Keratinocyte (primary cell): ENCODE measurements around the gene COX5A.

ENCODE experiments used
- CTCF ChIP-seq, 3 experiments: IDR thresholded peaks in 1 of 3; conservative IDR thresholded peaks in 1 of 3; optimal IDR thresholded peaks in 1 of 3; 2 replicates in 2 of 3; 3 replicates in 1 of 3; pipeline versions ENCODE3 to v1.5.1; 2011; ENCODE audit warnings: low read length in 3 of 3, mild to moderate bottlenecking in 3 of 3, moderate library complexity in 2 of 3, control low read depth in 1 of 3, inconsistent platforms in 1 of 3; ENCODE audit not compliant: insufficient read depth in 2 of 3; ENCODE audit errors: extremely low read depth in 1 of 3
- EZH2 ChIP-seq: IDR thresholded peaks from one replicate; pipeline ENCODE4 v1.6.1; 2012; ENCODE audit warnings: inconsistent platforms, mild to moderate bottlenecking, low read length, moderate library complexity

DNA sequence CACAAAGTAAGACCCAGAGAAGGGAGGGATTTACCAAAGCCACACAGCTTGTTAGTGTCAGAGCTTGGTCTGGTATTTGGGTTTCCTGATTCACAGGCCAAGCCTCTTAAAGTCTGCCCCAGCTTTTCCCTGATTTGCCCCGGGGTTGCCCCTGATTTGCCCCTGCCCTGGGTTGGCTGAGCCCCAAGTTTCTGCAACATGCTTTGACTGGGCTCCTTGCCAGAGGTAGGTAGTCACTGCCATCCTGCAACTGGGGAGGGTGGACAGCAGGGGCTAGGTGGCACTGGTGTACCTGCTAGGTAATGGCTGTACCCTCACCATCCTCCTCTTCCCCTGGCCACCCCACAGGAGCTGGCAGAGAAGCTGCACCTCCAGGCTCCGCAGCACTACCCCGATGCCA is 45.6 kb downstream of the COX5A start:
- TF ChIP-seq CTCF (optimal IDR thresholded peaks at IDR 0.05 in 1 of 3, IDR thresholded peaks at IDR 0.05 in 1 of 3, conservative IDR thresholded peaks at IDR 0.05 in 1 of 3; ENCODE audit: extremely low read depth in 1 of 3, insufficient read depth in 2 of 3, low read length in 3 of 3) (peak in 2 of 3 experiments; percentile 15 to 23), EZH2 (no peak)
